22Rv1 (cell line): ENCODE results near the gene NUP93.

Source experiments
- ZFX ChIP-seq: fragments of 450-650 bp; IDR thresholded peaks from 2 replicates; pipeline ENCODE4 v1.6.1; 2017; ENCODE audit warnings: antibody characterized with exemption, borderline replicate concordance
- TF ChIP-seq, protein P1 (sequence below): fragments of 450-650 bp; IDR thresholded peaks from 2 replicates; pipeline ENCODE4 v1.5.1; 2017; ENCODE audit warnings: mild to moderate bottlenecking

DNA sequence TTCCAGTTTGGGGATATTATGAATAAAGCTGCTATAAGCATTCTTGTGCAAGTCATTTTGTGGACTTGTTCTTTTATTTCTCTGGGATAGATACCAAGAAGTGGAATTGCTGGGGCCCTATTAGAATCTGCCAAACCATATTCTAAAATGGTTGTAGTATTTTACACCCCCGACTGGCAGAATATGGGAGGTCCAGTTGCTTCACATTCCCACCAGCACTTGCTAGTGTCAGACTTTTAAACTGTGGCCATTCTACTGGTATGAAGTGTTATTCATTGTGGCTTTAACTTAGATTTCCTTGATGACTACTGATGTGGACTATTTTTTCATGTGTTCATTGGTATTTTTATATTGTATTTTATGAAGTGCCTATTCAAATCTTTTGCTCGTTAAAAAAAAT lies 18.1 kb upstream of the NUP93 start:
- TF ChIP-seq, protein P1, sequence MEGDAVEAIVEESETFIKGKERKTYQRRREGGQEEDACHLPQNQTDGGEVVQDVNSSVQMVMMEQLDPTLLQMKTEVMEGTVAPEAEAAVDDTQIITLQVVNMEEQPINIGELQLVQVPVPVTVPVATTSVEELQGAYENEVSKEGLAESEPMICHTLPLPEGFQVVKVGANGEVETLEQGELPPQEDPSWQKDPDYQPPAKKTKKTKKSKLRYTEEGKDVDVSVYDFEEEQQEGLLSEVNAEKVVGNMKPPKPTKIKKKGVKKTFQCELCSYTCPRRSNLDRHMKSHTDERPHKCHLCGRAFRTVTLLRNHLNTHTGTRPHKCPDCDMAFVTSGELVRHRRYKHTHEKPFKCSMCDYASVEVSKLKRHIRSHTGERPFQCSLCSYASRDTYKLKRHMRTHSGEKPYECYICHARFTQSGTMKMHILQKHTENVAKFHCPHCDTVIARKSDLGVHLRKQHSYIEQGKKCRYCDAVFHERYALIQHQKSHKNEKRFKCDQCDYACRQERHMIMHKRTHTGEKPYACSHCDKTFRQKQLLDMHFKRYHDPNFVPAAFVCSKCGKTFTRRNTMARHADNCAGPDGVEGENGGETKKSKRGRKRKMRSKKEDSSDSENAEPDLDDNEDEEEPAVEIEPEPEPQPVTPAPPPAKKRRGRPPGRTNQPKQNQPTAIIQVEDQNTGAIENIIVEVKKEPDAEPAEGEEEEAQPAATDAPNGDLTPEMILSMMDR = no peak
- no peak for TF ChIP-seq ZFX
